Heart left ventricle (tissue), 13 donors: ENCODE measurements around the gene ZNF22.

Experiments used
- POLR2A ChIP-seq, 2 donors: fragments of 450-650 bp; IDR thresholded peaks; one replicate each; pipeline ENCODE4 v1.6.1; 2017; ENCODE audit warnings: antibody characterized with exemption in 2 of 2, mild to moderate bottlenecking in 2 of 2, moderate library complexity in 2 of 2
- TF ChIP-seq, protein P1 (sequence below), 12 donors: fragments of 200-600 bp; sonication (generic) in 4 of 12; IDR thresholded peaks; one replicate each; pipeline versions ENCODE4 v1.5.0 to v1.8.0; 2018 to 2022; ENCODE audit warnings: antibody characterized with exemption in 12 of 12, mild to moderate bottlenecking in 5 of 12
- donor health status: ischemic (EF 13 %, LVEDD 7.1; RV severe dilation, severe dysfunction).
- donor health status: DM: no; HTN: yes; CAD: no.
- donor health status: DM: no; HTN: no; CAD: no.
- donor health status: ischemic (EF 25% LVEDD 6.9; RV normal size, moderate dysfunction).
- donor health status: ischemic (EF 25% LVEDD 5.7; RV mildly dilated, moderate dysfunction).
- donor health status: ischemic (EF 35%, LVEDD 5.7; RV mildly dilated, moderate dysfunction).
- donor health status: nonischemic (EF 11% LVEDD 7.7; RV severe dilation, severe dysfunction).
- donor health status: DM: yes; HTN: yes; CAD: no.
- donor health status: PGD.
- donor health status: ischemic (EF 29% LVEDD 5.4; RV normal size, mild dysfunction).
- donor health status: nonischemic (EF 23%, LVEDD 6.1; RV moderate dilation, normal function).

DNA sequence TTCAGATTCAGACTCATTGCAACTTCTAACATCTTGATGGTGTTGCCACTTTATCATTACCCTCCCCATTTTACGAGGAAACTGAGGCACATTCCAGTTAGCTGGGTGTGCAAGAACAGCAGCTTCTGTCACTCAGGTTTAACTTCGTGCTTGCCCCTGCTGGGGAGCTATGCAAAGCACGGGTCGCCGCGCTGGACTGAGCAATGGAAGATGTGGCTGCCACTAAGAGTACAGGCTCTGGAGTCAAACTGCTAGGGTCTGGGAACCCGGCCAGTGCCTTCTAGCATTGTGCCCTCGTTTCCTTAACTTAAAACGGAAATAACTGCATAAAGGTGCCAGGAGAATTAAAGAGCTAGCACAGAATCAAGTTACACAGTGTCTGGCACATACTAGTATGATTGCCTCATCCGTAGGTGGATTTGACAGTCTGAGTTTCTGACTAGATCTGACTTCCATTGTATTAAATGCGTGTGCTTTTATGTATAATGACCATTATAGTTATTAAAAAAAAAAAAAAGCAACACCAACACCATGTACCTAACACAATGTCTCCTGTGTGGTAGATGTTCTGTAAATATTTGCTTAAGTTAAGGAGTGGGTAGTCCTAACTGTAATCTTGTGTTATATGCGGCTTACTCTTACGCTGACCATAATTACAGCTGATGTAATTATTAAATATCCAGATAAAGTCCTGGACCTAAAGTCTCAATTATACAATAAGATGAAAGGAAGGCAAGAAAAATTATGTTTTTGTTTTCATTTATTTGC lies 842 bp downstream of the ZNF22 start:
- TF ChIP-seq, protein P1, sequence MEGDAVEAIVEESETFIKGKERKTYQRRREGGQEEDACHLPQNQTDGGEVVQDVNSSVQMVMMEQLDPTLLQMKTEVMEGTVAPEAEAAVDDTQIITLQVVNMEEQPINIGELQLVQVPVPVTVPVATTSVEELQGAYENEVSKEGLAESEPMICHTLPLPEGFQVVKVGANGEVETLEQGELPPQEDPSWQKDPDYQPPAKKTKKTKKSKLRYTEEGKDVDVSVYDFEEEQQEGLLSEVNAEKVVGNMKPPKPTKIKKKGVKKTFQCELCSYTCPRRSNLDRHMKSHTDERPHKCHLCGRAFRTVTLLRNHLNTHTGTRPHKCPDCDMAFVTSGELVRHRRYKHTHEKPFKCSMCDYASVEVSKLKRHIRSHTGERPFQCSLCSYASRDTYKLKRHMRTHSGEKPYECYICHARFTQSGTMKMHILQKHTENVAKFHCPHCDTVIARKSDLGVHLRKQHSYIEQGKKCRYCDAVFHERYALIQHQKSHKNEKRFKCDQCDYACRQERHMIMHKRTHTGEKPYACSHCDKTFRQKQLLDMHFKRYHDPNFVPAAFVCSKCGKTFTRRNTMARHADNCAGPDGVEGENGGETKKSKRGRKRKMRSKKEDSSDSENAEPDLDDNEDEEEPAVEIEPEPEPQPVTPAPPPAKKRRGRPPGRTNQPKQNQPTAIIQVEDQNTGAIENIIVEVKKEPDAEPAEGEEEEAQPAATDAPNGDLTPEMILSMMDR (IDR thresholded peaks at IDR 0.05): peak in 5 of 12 donors; percentile 7 to 32 (median 17)
- TF ChIP-seq POLR2A (IDR thresholded peaks at IDR 0.05): no peak
